IMR-90 (cell line): ENCODE results near the gene PCYOX1L. TPM values are rescaled to one million over a fixed set of nuclear protein-coding genes. Genes with fewer than 3 reads are reported as not detected.

Experiments used
- ATAC-seq: fragments of 200-7000 bp; cut with Tn5 transposase; 2 replicates; pipeline ENCODE4 v1.9.1; 2020; ENCODE audit warnings: low read depth, mild to moderate bottlenecking, moderate library complexity
- BruUV-seq: library from RNA; stranded (reverse); fragments of 400-500 nt; replicated peaks from 2 replicates; lab custom pipeline; 2021; lab: Mats Ljungman, UMichigan
- CTCF ChIA-PET: fragments of 300-600 bp; formaldehyde crosslinking; extraction: SDS; loops from one replicate; lab custom pipeline; 2021; ENCODE audit warnings: antibody characterized with exemption; lab: Yijun Ruan, JAX
- POLR2A ChIA-PET: fragments of 300-600 bp; sonication (Branson Sonifier 250); formaldehyde crosslinking; loops from one replicate; lab custom pipeline; 2022; ENCODE audit warnings: antibody characterized with exemption; ENCODE audit not compliant: unreplicated experiment; lab: Charles Lee
- DNase-seq: peaks from one replicate; pipeline ENCODE4 v3.0.0; 2013
- H2AFZ ChIP-seq: replicated peaks from 2 replicates; pipeline ENCODE3; 2013; ENCODE audit warnings: low read length, mild to moderate bottlenecking; ENCODE audit not compliant: poor library complexity
- H2AK5ac ChIP-seq: 2 replicates; pipeline ENCODE4 v1.6.1; 2013; ENCODE audit warnings: low read depth, low read length, inconsistent platforms
- H2AK9ac ChIP-seq: replicated peaks from 2 replicates; pipeline ENCODE3; 2013; ENCODE audit warnings: mild to moderate bottlenecking, low read depth, low read length, moderate library complexity; ENCODE audit not compliant: poor library complexity
- H2BK120ac ChIP-seq: 2 replicates; pipeline ENCODE4 v1.6.1; 2013; ENCODE audit warnings: low read depth, low read length, inconsistent platforms
- H2BK15ac ChIP-seq: 3 replicates; pipeline ENCODE4 v1.6.1; 2013; ENCODE audit warnings: low read depth, low read length, inconsistent platforms
- H2BK20ac ChIP-seq: 2 replicates; pipeline ENCODE4 v1.6.1; 2013; ENCODE audit warnings: low read depth, mild to moderate bottlenecking, inconsistent platforms, low read length, moderate library complexity
- H2BK5ac ChIP-seq: 2 replicates; pipeline ENCODE4 v1.6.1; 2013; ENCODE audit warnings: mild to moderate bottlenecking, low read depth, low read length, inconsistent platforms; ENCODE audit not compliant: poor library complexity, severe bottlenecking
- H3K14ac ChIP-seq: replicated peaks from 2 replicates; pipeline ENCODE4 v1.6.1; 2013; ENCODE audit warnings: low read depth, low read length, inconsistent platforms
- H3K18ac ChIP-seq: 2 replicates; pipeline ENCODE4 v1.6.1; 2013; ENCODE audit warnings: low read depth, low read length, control low read depth
- H3K23ac ChIP-seq: 2 replicates; pipeline ENCODE4 v1.6.1; 2013; ENCODE audit warnings: low read depth, low read length, inconsistent platforms
- H3K27ac ChIP-seq: 2 replicates; pipeline ENCODE4 v1.5.1; 2013; ENCODE audit warnings: mild to moderate bottlenecking, control low read depth, low read length; ENCODE audit not compliant: insufficient read depth
- H3K27me3 ChIP-seq: 2 replicates; pipeline ENCODE4 v1.6.1; 2013; ENCODE audit warnings: low read length; ENCODE audit not compliant: control insufficient read depth, insufficient read depth
- H3K36me3 ChIP-seq: 2 replicates; pipeline ENCODE4 v1.6.1; 2013; ENCODE audit warnings: low read length, mixed read lengths; ENCODE audit not compliant: control insufficient read depth, insufficient read depth
- H3K4ac ChIP-seq: 2 replicates; pipeline ENCODE4 v1.6.1; 2013; ENCODE audit warnings: low read depth, low read length, inconsistent platforms
- H3K4me1 ChIP-seq: 2 replicates; pipeline ENCODE4 v1.6.1; 2013; ENCODE audit warnings: low read length, mixed read lengths; ENCODE audit not compliant: control insufficient read depth, insufficient read depth
- H3K4me2 ChIP-seq: 2 replicates; pipeline ENCODE4 v1.6.1; 2013; ENCODE audit warnings: low read depth, mild to moderate bottlenecking, control low read depth, low read length, moderate library complexity
- H3K4me3 ChIP-seq: 2 replicates; pipeline ENCODE4 v1.5.1; 2013; ENCODE audit warnings: low read depth, mild to moderate bottlenecking, control low read depth, low read length, moderate library complexity; ENCODE audit not compliant: insufficient read depth
- H3K56ac ChIP-seq: 2 replicates; pipeline ENCODE4 v1.6.1; 2013; ENCODE audit warnings: low read length, inconsistent platforms; ENCODE audit not compliant: insufficient read depth; ENCODE audit errors: extremely low read depth
- H3K79me1 ChIP-seq, 2 experiments: 2 replicates each; pipeline ENCODE4 v1.6.1; 2013; ENCODE audit warnings: low read length in 2 of 2, inconsistent platforms in 1 of 2, low read depth in 1 of 2
- H3K9ac ChIP-seq: 2 replicates; pipeline ENCODE4 v1.6.1; 2013; ENCODE audit warnings: low read depth, low read length, control low read depth
- H3K9me1 ChIP-seq: 2 replicates; pipeline ENCODE4 v1.6.1; 2013; ENCODE audit warnings: low read length, inconsistent platforms; ENCODE audit not compliant: insufficient read depth
- H3K9me3 ChIP-seq: 2 replicates; pipeline ENCODE4 v1.6.1; 2013; ENCODE audit warnings: low read length; ENCODE audit not compliant: control insufficient read depth, insufficient read depth
- H4K20me1 ChIP-seq: 2 replicates; pipeline ENCODE4 v1.6.1; 2013; ENCODE audit warnings: low read length, inconsistent platforms; ENCODE audit not compliant: insufficient read depth
- H4K5ac ChIP-seq: 2 replicates; pipeline ENCODE4 v1.6.1; 2013; ENCODE audit warnings: mild to moderate bottlenecking, low read depth, low read length, control low read depth
- H4K8ac ChIP-seq, 2 experiments: 2 replicates each; pipeline ENCODE4 v1.6.1; 2013; ENCODE audit warnings: low read depth in 2 of 2, low read length in 2 of 2, control low read depth in 1 of 2, inconsistent platforms in 1 of 2
- H4K91ac ChIP-seq: 2 replicates; pipeline ENCODE4 v1.6.1; 2013; ENCODE audit warnings: low read depth, low read length, inconsistent platforms; ENCODE audit not compliant: insufficient read depth
- BHLHE40 ChIP-seq: fragments of 150-350 bp; IDR thresholded peaks from 2 replicates; pipeline ENCODE4 v1.6.1; 2016; ENCODE audit warnings: mild to moderate bottlenecking, low read depth, low read length
- CEBPB ChIP-seq: IDR thresholded peaks from 2 replicates; pipeline ENCODE4 v1.6.1; 2012; ENCODE audit warnings: low read depth, low read length, improper control_type of control experiment
- CHD1 ChIP-seq: IDR thresholded peaks from 2 replicates; pipeline ENCODE4 v1.6.1; 2012; ENCODE audit warnings: low read depth, low read length, improper control_type of control experiment
- FOS ChIP-seq: fragments of 150-350 bp; IDR thresholded peaks from 2 replicates; pipeline ENCODE4 v1.6.1; 2016; ENCODE audit warnings: low read depth, low read length
- MAFK ChIP-seq: IDR thresholded peaks from 2 replicates; pipeline ENCODE4 v1.6.1; 2012; ENCODE audit warnings: low read depth, low read length, improper control_type of control experiment
- MAZ ChIP-seq: IDR thresholded peaks from 2 replicates; pipeline ENCODE4 v1.6.1; 2012; ENCODE audit warnings: low read depth, mild to moderate bottlenecking, low read length, improper control_type of control experiment, moderate library complexity, borderline replicate concordance
- MXI1 ChIP-seq: IDR thresholded peaks from 2 replicates; pipeline ENCODE4 v1.6.1; 2012; ENCODE audit warnings: low read depth, mild to moderate bottlenecking, low read length, moderate library complexity, borderline replicate concordance
- NFE2L2 ChIP-seq: fragments of 150-350 bp; IDR thresholded peaks from 2 replicates; pipeline ENCODE4 v1.6.1; 2016; ENCODE audit warnings: low read depth, mild to moderate bottlenecking, low read length
- POLR2A ChIP-seq: IDR thresholded peaks from 2 replicates; pipeline ENCODE4 v1.6.1; 2012; ENCODE audit warnings: mild to moderate bottlenecking, low read depth, low read length
- RAD21 ChIP-seq: IDR thresholded peaks from 2 replicates; pipeline ENCODE4 v1.6.1; 2012; ENCODE audit warnings: low read length, improper control_type of control experiment
- RCOR1 ChIP-seq: IDR thresholded peaks from 2 replicates; pipeline ENCODE4 v1.6.1; 2012; ENCODE audit warnings: mild to moderate bottlenecking, low read length, improper control_type of control experiment; ENCODE audit not compliant: insufficient replicate concordance
- RFX5 ChIP-seq: IDR thresholded peaks from 2 replicates; pipeline ENCODE4 v1.8.0; 2012; ENCODE audit warnings: low read depth, mild to moderate bottlenecking, low read length, moderate library complexity
- SMC3 ChIP-seq: fragments of 150-350 bp; IDR thresholded peaks from 2 replicates; pipeline ENCODE4 v1.6.1; 2016; ENCODE audit warnings: low read depth, mild to moderate bottlenecking, antibody characterized with exemption, low read length, moderate library complexity
- WGBS, 2 experiments: methylation state at CpG; one replicate each; pipeline versions ENCODE4 v1.1.5 to v1.1.7; 2013; ENCODE audit warnings: missing lambda C conversion rate in 2 of 2; ENCODE audit not compliant: insufficient read length in 1 of 2; ENCODE audit errors: extremely low coverage in 2 of 2; 5-methylcytosine and 5-hydroxymethylcytosine counted together
- dilution Hi-C: fragments of 300-500 bp; cut with HindIII; formaldehyde crosslinking; loops from one replicate; pipeline ENCODE4 v1.14.3; 2018; ENCODE audit warnings: low sequenced_read_pairs; ENCODE audit not compliant: unreplicated experiment
- in situ Hi-C: fragments of 300-500 bp; cut with MboI; formaldehyde crosslinking; loops from 3 replicates; pipeline ENCODE4 v1.14.3; 2019; ENCODE audit warnings: low sequenced_read_pairs, inconsistent platforms, mixed read lengths
- intact Hi-C: fragments of 100-400 bp; cut with micrococcal nuclease; formaldehyde crosslinking; loops from 2 replicates; pipeline ENCODE4 v1.10.0; 2022
- polyA plus RNA-seq, 3 experiments: library from polyadenylated mRNA; depleted of rRNA; stranded (reverse); fragments of >200 nt; gene quantifications; 2 replicates each; pipeline ENCODE4 v1.2.3, GENCODE V29; 2012; ENCODE audit warnings: low replicate concordance in 1 of 3
- total RNA-seq: library from RNA; depleted of rRNA; stranded (reverse); fragments of >200 nt; gene quantifications from 2 replicates; pipeline ENCODE4 v1.2.3, GENCODE V29; 2012
- TF ChIP-seq, protein P1 (sequence below): conservative IDR thresholded peaks from 2 replicates; pipeline ENCODE4 v1.5.1; 2012; ENCODE audit warnings: mild to moderate bottlenecking, low read depth, low read length, improper control_type of control experiment
- TF ChIP-seq, protein P2 (sequence below): fragments of 150-350 bp; IDR thresholded peaks from 2 replicates; pipeline ENCODE4 v1.6.1; 2017; ENCODE audit warnings: mild to moderate bottlenecking, antibody characterized with exemption, low read length, low read depth
- TF ChIP-seq, protein P3 (sequence below): fragments of 150-350 bp; IDR thresholded peaks from 2 replicates; pipeline ENCODE4 v1.6.1; 2016; ENCODE audit warnings: low read depth, mild to moderate bottlenecking, low read length, moderate library complexity, borderline replicate concordance

PCYOX1L gene
- total and polyA plus RNA-seq, 2 of the 4 experiments (the other 2 are of a cell fraction), result 7.0 to 14.3 TPM

DNA sequence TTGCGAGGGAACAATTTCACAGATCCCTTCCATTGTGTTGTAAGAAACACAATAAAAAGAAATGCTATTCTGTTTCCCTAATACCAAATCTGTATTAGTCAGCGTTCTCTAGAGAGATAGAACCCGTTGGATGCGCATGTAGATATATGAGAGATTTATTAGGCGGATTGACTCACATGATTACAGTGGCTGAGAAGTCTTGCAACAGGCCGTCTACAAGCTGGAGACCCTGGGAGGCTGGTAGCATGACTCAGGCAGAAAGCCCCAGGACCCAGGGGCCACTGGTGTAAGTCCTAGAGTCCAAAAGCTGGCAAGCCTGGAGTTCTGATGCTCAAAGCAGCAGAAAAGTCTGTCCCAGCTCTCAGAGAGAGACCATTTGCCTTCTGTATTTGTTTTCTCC is 39.7 kb downstream of the PCYOX1L start:
- no peak overlapping the region for H3K9ac ChIP-seq
- CTCF ChIA-PET, result no interaction called here

More for the DNA sequence above, 39.7 kb downstream of the PCYOX1L start:
- H2BK120ac ChIP-seq, result peak overlapping the region; percentile 50; the same call in 1 of the 2 replicates
- H3K56ac ChIP-seq, result no peak overlapping the region
- no CpG with 5 or more reads among the region's 6 CpGs for WGBS, 2 experiments
- H3K4me2 ChIP-seq, result no peak overlapping the region
- no peak overlapping the region for H4K5ac ChIP-seq
- H3K14ac ChIP-seq, result no peak overlapping the region
- no peak overlapping the region for H3K4me3 ChIP-seq
- no peaks in the 10 kb centered on the region for H3K27me3 ChIP-seq
- H3K79me1 ChIP-seq, result peaks cover 0 to 5% of the 10 kb centered on the region in 2 experiments; a peak in 1 of 4 replicates
- 0 out of 3 replicates have a peak overlapping the region, but pooled peaks have one; percentile 20 for H2BK15ac ChIP-seq
- TF ChIP-seq CEBPB (peak; percentile 94), RCOR1 (no peak), SMC3 (no peak), CHD1 (no peak), FOS (peak; percentile 93), MAZ (no peak), POLR2A (no peak), RAD21 (no peak), BHLHE40 (peak; percentile 41; the same call in 1 of the 2 replicates), RFX5 (no peak), NFE2L2 (peak; percentile 75; the same call in 1 of the 2 replicates), MAFK (peak; percentile 92), MXI1 (no peak)
- TF ChIP-seq, protein P1, sequence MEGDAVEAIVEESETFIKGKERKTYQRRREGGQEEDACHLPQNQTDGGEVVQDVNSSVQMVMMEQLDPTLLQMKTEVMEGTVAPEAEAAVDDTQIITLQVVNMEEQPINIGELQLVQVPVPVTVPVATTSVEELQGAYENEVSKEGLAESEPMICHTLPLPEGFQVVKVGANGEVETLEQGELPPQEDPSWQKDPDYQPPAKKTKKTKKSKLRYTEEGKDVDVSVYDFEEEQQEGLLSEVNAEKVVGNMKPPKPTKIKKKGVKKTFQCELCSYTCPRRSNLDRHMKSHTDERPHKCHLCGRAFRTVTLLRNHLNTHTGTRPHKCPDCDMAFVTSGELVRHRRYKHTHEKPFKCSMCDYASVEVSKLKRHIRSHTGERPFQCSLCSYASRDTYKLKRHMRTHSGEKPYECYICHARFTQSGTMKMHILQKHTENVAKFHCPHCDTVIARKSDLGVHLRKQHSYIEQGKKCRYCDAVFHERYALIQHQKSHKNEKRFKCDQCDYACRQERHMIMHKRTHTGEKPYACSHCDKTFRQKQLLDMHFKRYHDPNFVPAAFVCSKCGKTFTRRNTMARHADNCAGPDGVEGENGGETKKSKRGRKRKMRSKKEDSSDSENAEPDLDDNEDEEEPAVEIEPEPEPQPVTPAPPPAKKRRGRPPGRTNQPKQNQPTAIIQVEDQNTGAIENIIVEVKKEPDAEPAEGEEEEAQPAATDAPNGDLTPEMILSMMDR, result no peak
- TF ChIP-seq, protein P2, sequence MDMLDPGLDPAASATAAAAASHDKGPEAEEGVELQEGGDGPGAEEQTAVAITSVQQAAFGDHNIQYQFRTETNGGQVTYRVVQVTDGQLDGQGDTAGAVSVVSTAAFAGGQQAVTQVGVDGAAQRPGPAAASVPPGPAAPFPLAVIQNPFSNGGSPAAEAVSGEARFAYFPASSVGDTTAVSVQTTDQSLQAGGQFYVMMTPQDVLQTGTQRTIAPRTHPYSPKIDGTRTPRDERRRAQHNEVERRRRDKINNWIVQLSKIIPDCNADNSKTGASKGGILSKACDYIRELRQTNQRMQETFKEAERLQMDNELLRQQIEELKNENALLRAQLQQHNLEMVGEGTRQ, result no peak
- TF ChIP-seq, protein P3, sequence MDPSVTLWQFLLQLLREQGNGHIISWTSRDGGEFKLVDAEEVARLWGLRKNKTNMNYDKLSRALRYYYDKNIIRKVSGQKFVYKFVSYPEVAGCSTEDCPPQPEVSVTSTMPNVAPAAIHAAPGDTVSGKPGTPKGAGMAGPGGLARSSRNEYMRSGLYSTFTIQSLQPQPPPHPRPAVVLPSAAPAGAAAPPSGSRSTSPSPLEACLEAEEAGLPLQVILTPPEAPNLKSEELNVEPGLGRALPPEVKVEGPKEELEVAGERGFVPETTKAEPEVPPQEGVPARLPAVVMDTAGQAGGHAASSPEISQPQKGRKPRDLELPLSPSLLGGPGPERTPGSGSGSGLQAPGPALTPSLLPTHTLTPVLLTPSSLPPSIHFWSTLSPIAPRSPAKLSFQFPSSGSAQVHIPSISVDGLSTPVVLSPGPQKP, result no peak
- no peak overlapping the region for H2AFZ ChIP-seq
- peaks cover 3% of the 10 kb centered on the region for H3K9me1 ChIP-seq
- peak overlapping the region in 1 of 2 experiments; percentile 11; a peak in 2 of 4 replicates for H4K8ac ChIP-seq
- no peak overlapping the region for H2BK5ac ChIP-seq
- H4K20me1 ChIP-seq, result no peaks in the 10 kb centered on the region
- H3K9me3 ChIP-seq, result no peaks in the 10 kb centered on the region
- dilution Hi-C loops (no loop called here), intact Hi-C loops (no loop called here), in situ Hi-C loops (no loop called here)
- peak; percentile 83 for ATAC-seq
- H2AK5ac ChIP-seq, result peak overlapping the region; percentile 57; the same call in 1 of the 2 replicates
- H3K27ac ChIP-seq, result 0 out of 2 replicates have a peak overlapping the region, but pooled peaks have one; percentile 23
- DNase-seq, result peak; percentile 97
- POLR2A ChIA-PET, result interaction anchor here (0.6 to 0.9 kb wide), 2 partner anchors 10 to 26 kb away, joined by 3 to 4 read pairs; no protein-coding TSS in a partner anchor
- H3K23ac ChIP-seq, result no peak overlapping the region
- H2AK9ac ChIP-seq, result no peak overlapping the region
- no peak overlapping the region; the same call in 1 of the 2 replicates for H3K4ac ChIP-seq
- peak overlapping the region; percentile 61; the same call in 1 of the 2 replicates for H3K18ac ChIP-seq
- H3K36me3 ChIP-seq, result no peaks in the 10 kb centered on the region
- peak overlapping the region; percentile 33; the same call in 1 of the 2 replicates for H2BK20ac ChIP-seq
- no TSS peak for BruUV-seq
- peaks cover 7% of the 10 kb centered on the region for H3K4me1 ChIP-seq
- H4K91ac ChIP-seq, result no peak overlapping the region
